IMR-90 (cell line): Measurements from ENCODE around the gene GRIN2A. TPM values are rescaled to one million over a fixed set of nuclear protein-coding genes. Genes with fewer than 3 reads are reported as not detected.

Experiments
- ATAC-seq: fragments of 200-7000 bp; cut with Tn5 transposase; 2 replicates; pipeline ENCODE4 v1.9.1; 2020; ENCODE audit warnings: low read depth, mild to moderate bottlenecking, moderate library complexity
- BruUV-seq: library from RNA; stranded (reverse); fragments of 400-500 nt; replicated peaks from 2 replicates; lab custom pipeline; 2021; lab: Mats Ljungman, UMichigan
- CTCF ChIA-PET: fragments of 300-600 bp; formaldehyde crosslinking; extraction: SDS; loops from one replicate; lab custom pipeline; 2021; ENCODE audit warnings: antibody characterized with exemption; lab: Yijun Ruan, JAX
- POLR2A ChIA-PET: fragments of 300-600 bp; sonication (Branson Sonifier 250); formaldehyde crosslinking; loops from one replicate; lab custom pipeline; 2022; ENCODE audit warnings: antibody characterized with exemption; ENCODE audit not compliant: unreplicated experiment; lab: Charles Lee
- DNase-seq: peaks from one replicate; pipeline ENCODE4 v3.0.0; 2013
- H2AFZ ChIP-seq: replicated peaks from 2 replicates; pipeline ENCODE3; 2013; ENCODE audit warnings: low read length, mild to moderate bottlenecking; ENCODE audit not compliant: poor library complexity
- H2AK5ac ChIP-seq: 2 replicates; pipeline ENCODE4 v1.6.1; 2013; ENCODE audit warnings: low read depth, low read length, inconsistent platforms
- H2AK9ac ChIP-seq: replicated peaks from 2 replicates; pipeline ENCODE3; 2013; ENCODE audit warnings: mild to moderate bottlenecking, low read depth, low read length, moderate library complexity; ENCODE audit not compliant: poor library complexity
- H2BK120ac ChIP-seq: 2 replicates; pipeline ENCODE4 v1.6.1; 2013; ENCODE audit warnings: low read depth, low read length, inconsistent platforms
- H2BK15ac ChIP-seq: 3 replicates; pipeline ENCODE4 v1.6.1; 2013; ENCODE audit warnings: low read depth, low read length, inconsistent platforms
- H2BK20ac ChIP-seq: 2 replicates; pipeline ENCODE4 v1.6.1; 2013; ENCODE audit warnings: low read depth, mild to moderate bottlenecking, inconsistent platforms, low read length, moderate library complexity
- H2BK5ac ChIP-seq: 2 replicates; pipeline ENCODE4 v1.6.1; 2013; ENCODE audit warnings: mild to moderate bottlenecking, low read depth, low read length, inconsistent platforms; ENCODE audit not compliant: poor library complexity, severe bottlenecking
- H3K14ac ChIP-seq: replicated peaks from 2 replicates; pipeline ENCODE4 v1.6.1; 2013; ENCODE audit warnings: low read depth, low read length, inconsistent platforms
- H3K18ac ChIP-seq: 2 replicates; pipeline ENCODE4 v1.6.1; 2013; ENCODE audit warnings: low read depth, low read length, control low read depth
- H3K23ac ChIP-seq: 2 replicates; pipeline ENCODE4 v1.6.1; 2013; ENCODE audit warnings: low read depth, low read length, inconsistent platforms
- H3K27ac ChIP-seq: 2 replicates; pipeline ENCODE4 v1.5.1; 2013; ENCODE audit warnings: mild to moderate bottlenecking, control low read depth, low read length; ENCODE audit not compliant: insufficient read depth
- H3K27me3 ChIP-seq: 2 replicates; pipeline ENCODE4 v1.6.1; 2013; ENCODE audit warnings: low read length; ENCODE audit not compliant: control insufficient read depth, insufficient read depth
- H3K36me3 ChIP-seq: 2 replicates; pipeline ENCODE4 v1.6.1; 2013; ENCODE audit warnings: low read length, mixed read lengths; ENCODE audit not compliant: control insufficient read depth, insufficient read depth
- H3K4ac ChIP-seq: 2 replicates; pipeline ENCODE4 v1.6.1; 2013; ENCODE audit warnings: low read depth, low read length, inconsistent platforms
- H3K4me1 ChIP-seq: 2 replicates; pipeline ENCODE4 v1.6.1; 2013; ENCODE audit warnings: low read length, mixed read lengths; ENCODE audit not compliant: control insufficient read depth, insufficient read depth
- H3K4me2 ChIP-seq: 2 replicates; pipeline ENCODE4 v1.6.1; 2013; ENCODE audit warnings: low read depth, mild to moderate bottlenecking, control low read depth, low read length, moderate library complexity
- H3K4me3 ChIP-seq: 2 replicates; pipeline ENCODE4 v1.5.1; 2013; ENCODE audit warnings: low read depth, mild to moderate bottlenecking, control low read depth, low read length, moderate library complexity; ENCODE audit not compliant: insufficient read depth
- H3K56ac ChIP-seq: 2 replicates; pipeline ENCODE4 v1.6.1; 2013; ENCODE audit warnings: low read length, inconsistent platforms; ENCODE audit not compliant: insufficient read depth; ENCODE audit errors: extremely low read depth
- H3K79me1 ChIP-seq, 2 experiments: 2 replicates each; pipeline ENCODE4 v1.6.1; 2013; ENCODE audit warnings: low read length in 2 of 2, inconsistent platforms in 1 of 2, low read depth in 1 of 2
- H3K9ac ChIP-seq: 2 replicates; pipeline ENCODE4 v1.6.1; 2013; ENCODE audit warnings: low read depth, low read length, control low read depth
- H3K9me1 ChIP-seq: 2 replicates; pipeline ENCODE4 v1.6.1; 2013; ENCODE audit warnings: low read length, inconsistent platforms; ENCODE audit not compliant: insufficient read depth
- H3K9me3 ChIP-seq: 2 replicates; pipeline ENCODE4 v1.6.1; 2013; ENCODE audit warnings: low read length; ENCODE audit not compliant: control insufficient read depth, insufficient read depth
- H4K20me1 ChIP-seq: 2 replicates; pipeline ENCODE4 v1.6.1; 2013; ENCODE audit warnings: low read length, inconsistent platforms; ENCODE audit not compliant: insufficient read depth
- H4K5ac ChIP-seq: 2 replicates; pipeline ENCODE4 v1.6.1; 2013; ENCODE audit warnings: mild to moderate bottlenecking, low read depth, low read length, control low read depth
- H4K8ac ChIP-seq, 2 experiments: 2 replicates each; pipeline ENCODE4 v1.6.1; 2013; ENCODE audit warnings: low read depth in 2 of 2, low read length in 2 of 2, control low read depth in 1 of 2, inconsistent platforms in 1 of 2
- H4K91ac ChIP-seq: 2 replicates; pipeline ENCODE4 v1.6.1; 2013; ENCODE audit warnings: low read depth, low read length, inconsistent platforms; ENCODE audit not compliant: insufficient read depth
- CHD1 ChIP-seq: IDR thresholded peaks from 2 replicates; pipeline ENCODE4 v1.6.1; 2012; ENCODE audit warnings: low read depth, low read length, improper control_type of control experiment
- CTCF ChIP-seq: conservative IDR thresholded peaks from 2 replicates; pipeline ENCODE4 v1.5.1; 2012; ENCODE audit warnings: mild to moderate bottlenecking, low read depth, low read length, improper control_type of control experiment
- ELK1 ChIP-seq: fragments of 150-350 bp; IDR thresholded peaks from 2 replicates; pipeline ENCODE4 v1.6.1; 2016; ENCODE audit warnings: low read depth, mild to moderate bottlenecking, low read length, moderate library complexity, borderline replicate concordance
- FOS ChIP-seq: fragments of 150-350 bp; IDR thresholded peaks from 2 replicates; pipeline ENCODE4 v1.6.1; 2016; ENCODE audit warnings: low read depth, low read length
- MAFK ChIP-seq: IDR thresholded peaks from 2 replicates; pipeline ENCODE4 v1.6.1; 2012; ENCODE audit warnings: low read depth, low read length, improper control_type of control experiment
- MAZ ChIP-seq: IDR thresholded peaks from 2 replicates; pipeline ENCODE4 v1.6.1; 2012; ENCODE audit warnings: low read depth, mild to moderate bottlenecking, low read length, improper control_type of control experiment, moderate library complexity, borderline replicate concordance
- MXI1 ChIP-seq: IDR thresholded peaks from 2 replicates; pipeline ENCODE4 v1.6.1; 2012; ENCODE audit warnings: low read depth, mild to moderate bottlenecking, low read length, moderate library complexity, borderline replicate concordance
- NFE2L2 ChIP-seq: fragments of 150-350 bp; IDR thresholded peaks from 2 replicates; pipeline ENCODE4 v1.6.1; 2016; ENCODE audit warnings: low read depth, mild to moderate bottlenecking, low read length
- RCOR1 ChIP-seq: IDR thresholded peaks from 2 replicates; pipeline ENCODE4 v1.6.1; 2012; ENCODE audit warnings: mild to moderate bottlenecking, low read length, improper control_type of control experiment; ENCODE audit not compliant: insufficient replicate concordance
- USF2 ChIP-seq: fragments of 150-350 bp; IDR thresholded peaks from 2 replicates; pipeline ENCODE4 v1.6.1; 2017; ENCODE audit warnings: mild to moderate bottlenecking, antibody characterized with exemption, low read length, low read depth
- WGBS, 2 experiments: methylation state at CpG; one replicate each; pipeline versions ENCODE4 v1.1.5 to v1.1.7; 2013; ENCODE audit warnings: missing lambda C conversion rate in 2 of 2; ENCODE audit not compliant: insufficient read length in 1 of 2; ENCODE audit errors: extremely low coverage in 2 of 2; 5-methylcytosine and 5-hydroxymethylcytosine counted together
- dilution Hi-C: fragments of 300-500 bp; cut with HindIII; formaldehyde crosslinking; loops from one replicate; pipeline ENCODE4 v1.14.3; 2018; ENCODE audit warnings: low sequenced_read_pairs; ENCODE audit not compliant: unreplicated experiment
- in situ Hi-C: fragments of 300-500 bp; cut with MboI; formaldehyde crosslinking; loops from 3 replicates; pipeline ENCODE4 v1.14.3; 2019; ENCODE audit warnings: low sequenced_read_pairs, inconsistent platforms, mixed read lengths
- intact Hi-C: fragments of 100-400 bp; cut with micrococcal nuclease; formaldehyde crosslinking; loops from 2 replicates; pipeline ENCODE4 v1.10.0; 2022
- polyA plus RNA-seq, 3 experiments: library from polyadenylated mRNA; depleted of rRNA; stranded (reverse); fragments of >200 nt; gene quantifications; 2 replicates each; pipeline ENCODE4 v1.2.3, GENCODE V29; 2012; ENCODE audit warnings: low replicate concordance in 1 of 3
- total RNA-seq: library from RNA; depleted of rRNA; stranded (reverse); fragments of >200 nt; gene quantifications from 2 replicates; pipeline ENCODE4 v1.2.3, GENCODE V29; 2012

The GRIN2A gene
- total and polyA plus RNA-seq, 2 of the 4 experiments (the other 2 are of a cell fraction), result under 0.01 TPM; not detected in 1

GRCh38 chr16:10228779-10229178, 46.6 kb upstream of the GRIN2A start:
- Histone ChIP-seq H4K20me1 (no peaks in the 10 kb centered on the region), H3K9ac (no peak overlapping the region), H3K56ac (no peak overlapping the region), H3K27me3 (no peaks in the 10 kb centered on the region), H2AK5ac (no peak overlapping the region), H3K27ac (no peak overlapping the region), H2AK9ac (no peak overlapping the region), H3K18ac (no peak overlapping the region), H3K4me2 (no peak overlapping the region), H3K4ac (no peak overlapping the region), H4K8ac (no peak overlapping the region), H4K5ac (no peak overlapping the region), H3K79me1 (no peaks in the 10 kb centered on the region), H3K9me3 (peaks cover 6% of the 10 kb centered on the region), H3K23ac (no peak overlapping the region), H3K14ac (no peak overlapping the region), H2BK120ac (no peak overlapping the region), H2BK5ac (no peak overlapping the region), H2AFZ (no peak overlapping the region), H2BK15ac (no peak overlapping the region), H3K36me3 (no peaks in the 10 kb centered on the region), H2BK20ac (no peak overlapping the region), H3K4me3 (no peak overlapping the region), H4K91ac (no peak overlapping the region), H3K4me1 (no peaks in the 10 kb centered on the region), H3K9me1 (no peaks in the 10 kb centered on the region)
- POLR2A ChIA-PET, result no interaction called here
- dilution Hi-C loops (no loop called here), intact Hi-C loops (no loop called here), in situ Hi-C loops (no loop called here)
- no peak for ATAC-seq
- 20% methylated on average over 2 of the region's 2 CpGs; no CpG with 5 or more reads in 1 of the 2 experiments for WGBS, 2 experiments
- no TSS peak for BruUV-seq
- DNase-seq, result no peak
- CTCF ChIA-PET, result no interaction called here
- TF ChIP-seq MXI1, result no peak
- TF ChIP-seq CHD1, result no peak
- no peak for TF ChIP-seq FOS
- no peak for TF ChIP-seq NFE2L2
- no peak for TF ChIP-seq MAZ
- TF ChIP-seq MAFK, result no peak
- no peak for TF ChIP-seq RCOR1
- no peak for TF ChIP-seq ELK1
- TF ChIP-seq CTCF, result no peak
- TF ChIP-seq USF2, result no peak
